Osteoblast (primary cell): ENCODE data around the gene EFHD2. TPM values are rescaled to one million over a fixed set of nuclear protein-coding genes. Genes with fewer than 3 reads are reported as not detected.

Source experiments
- DNase-seq: peaks from one replicate; pipeline ENCODE4 v3.0.0; 2011; ENCODE audit warnings: low spot score, mixed read lengths; ENCODE audit not compliant: insufficient read length; ENCODE audit errors: missing footprints
- H2AFZ ChIP-seq: 2 replicates; pipeline ENCODE4 v1.6.0; 2011; ENCODE audit warnings: mild to moderate bottlenecking, low read length
- H3K27ac ChIP-seq: 2 replicates; pipeline ENCODE4 v1.5.1; 2011; ENCODE audit warnings: mild to moderate bottlenecking, low read depth, low read length, moderate library complexity
- H3K27me3 ChIP-seq: 2 replicates; pipeline ENCODE4 v1.6.0; 2012; ENCODE audit warnings: mild to moderate bottlenecking, control low read depth, inconsistent platforms, low read length, moderate library complexity; ENCODE audit not compliant: insufficient read depth
- H3K36me3 ChIP-seq: 2 replicates; pipeline ENCODE4 v1.5.1; 2011; ENCODE audit warnings: mild to moderate bottlenecking, low read length, control low read depth, moderate library complexity; ENCODE audit not compliant: insufficient read depth
- H3K4me1 ChIP-seq: 2 replicates; pipeline ENCODE4 v1.5.1; 2011; ENCODE audit warnings: mild to moderate bottlenecking, low read length, control low read depth, moderate library complexity; ENCODE audit not compliant: insufficient read depth
- H3K4me2 ChIP-seq: 2 replicates; pipeline ENCODE4 v1.6.0; 2011; ENCODE audit warnings: mild to moderate bottlenecking, low read length; ENCODE audit not compliant: insufficient read depth
- H3K4me3 ChIP-seq: fragments of 200-600 bp; sonication (generic); 3 replicates; pipeline ENCODE4 v1.5.1; 2012; ENCODE audit warnings: mild to moderate bottlenecking, low read length, inconsistent platforms; ENCODE audit not compliant: insufficient read depth
- H3K79me2 ChIP-seq: 2 replicates; pipeline ENCODE4 v1.6.0; 2012; ENCODE audit warnings: mild to moderate bottlenecking, low read length, control low read depth, inconsistent platforms; ENCODE audit not compliant: insufficient read depth
- H3K9me3 ChIP-seq: 2 replicates; pipeline ENCODE4 v1.5.1; 2011; ENCODE audit warnings: low read depth, low read length, control low read depth
- H4K20me1 ChIP-seq: 2 replicates; pipeline ENCODE4 v1.6.0; 2012; ENCODE audit warnings: mild to moderate bottlenecking, low read length, control low read depth; ENCODE audit not compliant: insufficient read depth
- total RNA-seq: library from RNA; depleted of rRNA; stranded (reverse); fragments of >200 nt; gene quantifications from 2 replicates; pipeline ENCODE4 v1.2.3, GENCODE V29; 2012
- TF ChIP-seq, protein P1 (sequence below): IDR thresholded peaks from 2 replicates; pipeline ENCODE4 v1.5.1; 2011; ENCODE audit warnings: mild to moderate bottlenecking, low read depth, low read length, moderate library complexity; ENCODE audit errors: extremely low read depth

EFHD2 gene
- total RNA-seq, 1 donor: 35.8 TPM

- Histone ChIP-seq H4K20me1 (no peaks in the 10 kb centered on the region), H3K36me3 (no peaks in the 10 kb centered on the region), H3K4me1 (peaks cover 9% of the 10 kb centered on the region), H3K9me3 (no peaks in the 10 kb centered on the region), H3K4me2 (no peak overlapping the region), H3K27me3 (no peaks in the 10 kb centered on the region), H2AFZ (no peak overlapping the region), H3K27ac (no peak overlapping the region), H3K79me2 (no peaks in the 10 kb centered on the region), H3K4me3 (no peak overlapping the region)
- TF ChIP-seq, protein P1, sequence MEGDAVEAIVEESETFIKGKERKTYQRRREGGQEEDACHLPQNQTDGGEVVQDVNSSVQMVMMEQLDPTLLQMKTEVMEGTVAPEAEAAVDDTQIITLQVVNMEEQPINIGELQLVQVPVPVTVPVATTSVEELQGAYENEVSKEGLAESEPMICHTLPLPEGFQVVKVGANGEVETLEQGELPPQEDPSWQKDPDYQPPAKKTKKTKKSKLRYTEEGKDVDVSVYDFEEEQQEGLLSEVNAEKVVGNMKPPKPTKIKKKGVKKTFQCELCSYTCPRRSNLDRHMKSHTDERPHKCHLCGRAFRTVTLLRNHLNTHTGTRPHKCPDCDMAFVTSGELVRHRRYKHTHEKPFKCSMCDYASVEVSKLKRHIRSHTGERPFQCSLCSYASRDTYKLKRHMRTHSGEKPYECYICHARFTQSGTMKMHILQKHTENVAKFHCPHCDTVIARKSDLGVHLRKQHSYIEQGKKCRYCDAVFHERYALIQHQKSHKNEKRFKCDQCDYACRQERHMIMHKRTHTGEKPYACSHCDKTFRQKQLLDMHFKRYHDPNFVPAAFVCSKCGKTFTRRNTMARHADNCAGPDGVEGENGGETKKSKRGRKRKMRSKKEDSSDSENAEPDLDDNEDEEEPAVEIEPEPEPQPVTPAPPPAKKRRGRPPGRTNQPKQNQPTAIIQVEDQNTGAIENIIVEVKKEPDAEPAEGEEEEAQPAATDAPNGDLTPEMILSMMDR: no peak
- peak; percentile 44 for DNase-seq
Observed at GRCh38 chr1:15436881-15437442, 27.3 kb downstream of the EFHD2 start.

DNA sequence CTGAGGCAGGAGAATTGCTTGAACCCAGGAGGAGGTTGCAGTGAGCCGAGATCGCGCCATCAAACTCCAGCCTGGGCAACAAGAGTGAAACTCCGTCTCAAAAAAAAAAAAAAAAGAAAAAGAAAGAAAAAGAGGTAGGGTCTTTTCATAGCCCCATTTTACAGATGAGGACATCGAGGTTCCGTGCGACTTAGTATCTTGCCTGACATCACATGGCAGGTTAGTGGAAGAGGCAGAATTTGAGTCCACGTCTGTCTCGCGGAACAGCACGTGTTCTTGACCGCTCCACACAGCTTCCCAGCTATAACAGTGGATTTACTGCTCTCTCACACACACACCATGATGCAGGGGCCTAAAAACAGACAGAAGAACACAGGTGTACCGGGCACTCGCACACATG lies 29.6 kb downstream of the EFHD2 start:
- Histone ChIP-seq H4K20me1 (no peaks in the 10 kb centered on the region), H3K36me3 (no peaks in the 10 kb centered on the region), H3K9me3 (no peaks in the 10 kb centered on the region), H2AFZ (no peak overlapping the region), H3K4me3 (no peak overlapping the region), H3K79me2 (no peaks in the 10 kb centered on the region), H3K4me1 (no peaks in the 10 kb centered on the region), H3K27ac (no peak overlapping the region), H3K4me2 (no peak overlapping the region), H3K27me3 (peaks cover 2% of the 10 kb centered on the region)
- no peak for DNase-seq
- TF ChIP-seq, protein P1: no peak

- TF ChIP-seq, protein P1: no peak
Observed at GRCh38 chr1:15440357-15440756, 30.7 kb downstream of the EFHD2 start.

GRCh38 chr1:15441247-15441646 lies 31.6 kb downstream of the EFHD2 start:
- Histone ChIP-seq H3K27ac (no peak overlapping the region), H2AFZ (no peak overlapping the region), H3K36me3 (no peaks in the 10 kb centered on the region), H4K20me1 (no peaks in the 10 kb centered on the region), H3K4me3 (no peak overlapping the region), H3K4me1 (no peaks in the 10 kb centered on the region), H3K4me2 (no peak overlapping the region), H3K79me2 (no peaks in the 10 kb centered on the region), H3K9me3 (no peaks in the 10 kb centered on the region), H3K27me3 (peaks cover 3% of the 10 kb centered on the region)
- TF ChIP-seq, protein P1: no peak
- no peak for DNase-seq

More at GRCh38 chr1:15440357-15440756, 30.7 kb downstream of the EFHD2 start:
- H3K36me3 ChIP-seq: no peaks in the 10 kb centered on the region
- H4K20me1 ChIP-seq: no peaks in the 10 kb centered on the region
- H3K4me2 ChIP-seq: no peak overlapping the region
- H3K79me2 ChIP-seq: no peaks in the 10 kb centered on the region
- H3K4me3 ChIP-seq: no peak overlapping the region
- H2AFZ ChIP-seq: no peak overlapping the region
- peaks cover 3% of the 10 kb centered on the region for H3K27me3 ChIP-seq
- no peaks in the 10 kb centered on the region for H3K4me1 ChIP-seq
- peak; percentile 53 for DNase-seq
- H3K9me3 ChIP-seq: no peaks in the 10 kb centered on the region
- no peak overlapping the region for H3K27ac ChIP-seq
